Choroid plexus epithelial cell (primary cell): ENCODE results near the gene MYT1.

Experiments
- DNase-seq: peaks from one replicate; pipeline ENCODE4 v3.0.0-alpha.2; 2010; ENCODE audit warnings: low read depth
- H3K4me3 ChIP-seq: 2 replicates; pipeline ENCODE4 v1.5.1; 2011; ENCODE audit warnings: low read depth, mild to moderate bottlenecking, control low read depth, low read length, moderate library complexity
- CTCF ChIP-seq: conservative IDR thresholded peaks from 2 replicates; pipeline ENCODE4 v1.5.1; 2011; ENCODE audit warnings: low read depth, mild to moderate bottlenecking, control low read depth, inconsistent platforms, low read length, moderate library complexity

MYT1 gene

DNA sequence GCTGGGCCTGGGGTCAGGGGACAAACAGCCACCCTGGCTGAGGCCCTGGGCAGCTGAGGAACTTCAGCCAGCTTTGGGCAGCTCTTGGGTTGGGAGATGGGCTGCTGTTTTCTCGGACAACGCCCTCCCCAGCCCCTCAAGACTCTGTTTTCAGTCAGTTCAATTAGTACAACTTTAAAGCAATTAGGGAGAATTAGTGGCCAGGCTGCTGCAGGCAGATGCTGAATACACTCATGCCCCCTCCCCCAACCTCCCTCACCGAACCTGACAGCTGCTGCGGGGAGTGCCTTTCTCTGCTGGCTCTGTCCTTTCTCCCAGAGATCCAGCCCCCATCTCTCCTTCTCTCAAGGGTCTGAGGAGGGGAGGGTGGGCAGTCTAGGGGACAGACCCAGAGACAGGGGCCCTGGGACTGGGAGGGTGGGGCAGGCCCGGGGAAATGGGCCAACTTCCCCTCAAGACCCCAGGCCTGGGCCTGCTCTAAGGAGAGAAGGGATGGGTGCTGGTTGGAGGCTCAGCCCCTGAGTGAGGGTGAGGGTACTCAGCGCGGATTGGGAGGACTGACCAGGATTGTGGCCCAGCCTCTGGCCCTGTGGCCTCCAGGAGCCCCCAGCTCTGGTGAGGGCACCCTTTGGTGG lies 17.8 kb upstream of the MYT1 start:
- no peak for DNase-seq
- no peak for TF ChIP-seq CTCF
- no peak overlapping the region for H3K4me3 ChIP-seq

DNA sequence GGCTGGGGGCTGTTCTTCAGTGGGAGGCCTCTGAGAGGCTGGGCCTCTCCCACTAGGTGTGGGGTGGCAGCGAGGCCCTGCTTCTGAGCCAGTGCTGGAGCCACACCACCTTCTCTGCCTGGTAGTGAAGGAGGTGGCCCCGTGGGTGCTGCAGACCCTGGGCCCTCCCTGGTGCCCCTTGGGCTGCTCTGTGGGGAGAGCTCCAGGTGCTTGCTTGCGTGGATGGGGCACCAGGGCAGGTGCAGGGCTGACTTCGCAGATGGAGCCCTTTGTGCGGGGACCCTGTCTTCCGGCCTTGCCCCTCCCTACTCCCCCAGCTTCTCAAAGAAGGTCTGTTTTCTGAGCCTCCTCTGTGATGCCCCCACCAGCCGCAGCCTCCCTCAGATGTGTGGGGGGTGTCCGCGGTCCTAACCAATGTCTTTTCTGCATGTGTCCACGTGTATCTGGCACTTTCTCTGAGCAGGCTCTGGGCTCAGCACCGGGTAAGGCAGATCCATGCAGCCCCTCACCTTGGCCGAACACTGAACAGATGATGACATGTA lies 17.2 kb upstream of the MYT1 start:
- no peak for TF ChIP-seq CTCF
- no peak overlapping the region for H3K4me3 ChIP-seq
- DNase-seq, result no peak

DNA sequence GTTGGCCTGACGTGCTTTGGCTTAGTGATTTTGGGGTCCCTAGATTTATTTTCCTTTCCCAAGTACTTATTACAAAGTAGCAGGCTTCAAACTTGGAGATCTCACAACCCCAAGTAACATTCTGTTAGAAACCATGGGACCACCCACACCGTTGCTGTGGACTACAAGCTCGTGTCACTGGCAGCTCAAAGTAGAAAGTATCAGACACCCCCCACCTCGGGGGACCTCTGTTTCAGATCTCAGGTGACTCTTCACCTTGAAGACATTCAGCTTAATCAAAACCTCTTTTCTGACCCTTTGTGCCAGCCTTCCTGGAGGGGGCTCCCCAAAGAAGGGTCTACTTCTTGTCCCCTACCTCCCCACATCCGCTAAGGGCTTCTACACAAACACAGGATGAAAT lies 15.7 kb upstream of the MYT1 start:
- TF ChIP-seq CTCF, result no peak
- DNase-seq, result no peak
- H3K4me3 ChIP-seq, result no peak overlapping the region

- H3K4me3 ChIP-seq, result no peak overlapping the region
- TF ChIP-seq CTCF, result no peak
- DNase-seq, result no peak
Measured at GRCh38 chr20:64149141-64149540, 15.1 kb upstream of the MYT1 start.

GRCh38 chr20:64149809-64150560 lies 14.3 kb upstream of the MYT1 start:
- DNase-seq, result no peak
- H3K4me3 ChIP-seq, result no peak overlapping the region
- no peak for TF ChIP-seq CTCF

DNA sequence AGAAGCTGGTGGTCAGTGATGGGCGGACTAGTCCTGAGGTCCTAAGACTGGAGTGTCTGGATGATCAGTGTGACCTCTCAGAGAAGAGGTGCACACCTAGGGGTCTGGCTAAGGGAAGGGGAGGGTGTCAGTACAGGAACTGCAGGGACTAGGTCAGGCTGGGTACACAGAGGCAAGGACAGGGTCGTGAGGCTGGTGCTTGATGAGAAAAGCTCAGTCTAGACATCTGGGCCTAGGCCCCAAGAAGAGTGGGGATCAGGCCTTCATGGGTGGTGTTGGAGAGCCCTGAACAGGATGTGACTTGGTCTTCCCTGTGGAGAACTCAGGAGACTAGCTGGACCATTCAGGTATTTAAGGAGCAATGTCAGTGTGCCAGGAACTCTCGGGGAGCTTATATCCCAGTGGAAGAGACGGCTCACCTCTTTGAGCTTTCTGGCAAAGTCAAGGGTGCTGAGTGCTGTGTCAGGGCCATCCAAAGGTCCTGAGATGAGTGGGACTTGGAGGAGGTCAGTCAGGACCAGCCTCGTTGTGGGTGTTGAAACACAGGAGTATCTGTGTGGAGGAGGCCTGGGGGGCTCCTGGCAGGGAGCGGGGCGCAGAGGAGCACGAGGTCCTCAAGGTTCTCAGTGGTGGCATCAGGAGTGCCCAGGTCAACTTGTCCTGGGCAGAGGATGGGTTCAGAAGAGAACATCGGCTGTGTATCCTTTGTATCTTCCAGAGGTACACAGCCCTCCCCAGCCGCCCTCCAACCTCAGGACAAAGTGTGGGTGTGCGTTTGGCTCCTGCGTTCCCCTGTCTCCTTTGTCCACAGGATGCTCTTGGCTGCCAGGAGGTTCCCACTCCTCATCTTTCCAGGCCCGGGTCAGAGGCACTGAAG lies 13.3 kb upstream of the MYT1 start:
- no peak for DNase-seq
- H3K4me3 ChIP-seq, result no peak overlapping the region
- TF ChIP-seq CTCF, result no peak
